ENCODE measurements around the gene TMPRSS12. TPM values are rescaled to one million over a fixed set of nuclear protein-coding genes. Genes with fewer than 3 reads are reported as not detected.

The TMPRSS12 gene
- total and polyA plus RNA-seq, 9 of the 15 experiments (the other 6 are each of a cell fraction or from before 2014, with no cell fraction given) = 0.04 TPM; not detected in 8

GRCh38 chr12:50933459-50934124 is 90.9 kb downstream of the TMPRSS12 start (continued):
- peak in 1 of 2 experiments; percentile 56; a peak in 1 of 4 replicates for TF ChIP-seq TRIM24 (IDR thresholded peaks at IDR 0.05)
- TF ChIP-seq MNT (conservative IDR thresholded peaks at IDR 0.05) = no peak; a peak in 1 of 4 replicates
- no peak for TF ChIP-seq ZNF830 (CRISPR knock-in tag; IDR thresholded peaks at IDR 0.05)
- TF ChIP-seq ZNF274 (IDR thresholded peaks at IDR 0.05; ENCODE audit: borderline replicate concordance, low read depth, low read length) = no peak
- no peak for TF ChIP-seq HSF4 (CRISPR knock-in tag; IDR thresholded peaks at IDR 0.05; ENCODE audit: borderline replicate concordance)
- no peak for TF ChIP-seq EWSR1 (IDR thresholded peaks at IDR 0.05; ENCODE audit: borderline replicate concordance, low read depth, partially characterized antibody)
- TF ChIP-seq NR2F6 (CRISPR knock-in tag; IDR thresholded peaks at IDR 0.05) = no peak
- no peak for TF ChIP-seq ILK (tag; IDR thresholded peaks at IDR 0.05; ENCODE audit: borderline replicate concordance, low read depth)
- TF ChIP-seq PPARD (CRISPR knock-in tag; IDR thresholded peaks at IDR 0.05) = no peak
- TF ChIP-seq GTF2A2 (tag; IDR thresholded peaks at IDR 0.05) = no peak
- peak; percentile 7 for TF ChIP-seq CCNT2 (IDR thresholded peaks at IDR 0.05; ENCODE audit: borderline replicate concordance, extremely low read depth, insufficient read length, low read depth, low read length)
- no peak for TF ChIP-seq THRAP3 (IDR thresholded peaks at IDR 0.05; ENCODE audit: borderline replicate concordance)
- peak; percentile 83 for TF ChIP-seq POLR2H (tag; IDR thresholded peaks at IDR 0.05; ENCODE audit: low read depth)
- TF ChIP-seq RCOR1 (IDR thresholded peaks at IDR 0.05; ENCODE audit: borderline replicate concordance in 1 of 2, low read depth in 2 of 2, low read length in 2 of 2) = peak in 1 of 2 experiments; percentile 13; a peak in 1 of 4 replicates
- TF ChIP-seq E4F1 (CRISPR knock-in tag; IDR thresholded peaks at IDR 0.05; ENCODE audit: borderline replicate concordance) = no peak
- no peak for TF ChIP-seq IRF2 (CRISPR knock-in tag; IDR thresholded peaks at IDR 0.05)
- peak; percentile 66; the same call in 1 of the 2 replicates for TF ChIP-seq MEF2D (tag; conservative IDR thresholded peaks at IDR 0.05; ENCODE audit: low read depth)
- peak; percentile 51 for TF ChIP-seq CBFA2T2 (conservative IDR thresholded peaks at IDR 0.05)
- TF ChIP-seq UBTF (IDR thresholded peaks at IDR 0.05; ENCODE audit: borderline replicate concordance in 1 of 2, low read depth in 2 of 2, low read length in 2 of 2) = 0 out of 4 replicates have a peak, but pooled peaks of 1 of the 2 experiments have one; percentile 56
- no peak for TF ChIP-seq CBX5 (IDR thresholded peaks at IDR 0.05; ENCODE audit: borderline replicate concordance, low read depth)
- peak; percentile 76 for TF ChIP-seq CBFA2T3 (IDR thresholded peaks at IDR 0.05)
- no peak for TF ChIP-seq ZNF444 (CRISPR knock-in tag; IDR thresholded peaks at IDR 0.05)
- TF ChIP-seq POLR2B (IDR thresholded peaks at IDR 0.05; ENCODE audit: low read depth, partially characterized antibody) = no peak
